T47D (cell line): ENCODE results near the gene NELFA.

Source experiments
- DNase-seq, 2 experiments: peaks; one replicate each; pipeline versions ENCODE4 v3.0.0 to v3.0.0-alpha.2; 2011 to 2012; ENCODE audit warnings: low read depth in 1 of 2, low spot score in 1 of 2
- JUND ChIP-seq: IDR thresholded peaks from 2 replicates; pipeline ENCODE4 v1.6.1; 2012; ENCODE audit warnings: low read depth
- in situ Hi-C: cut with HindIII; loops from 2 replicates; pipeline ENCODE4 v1.10.0; 2016; ENCODE audit warnings: low sequenced_read_pairs, low pct_unique_long_range_greater_than_20kb

NELFA gene

DNA sequence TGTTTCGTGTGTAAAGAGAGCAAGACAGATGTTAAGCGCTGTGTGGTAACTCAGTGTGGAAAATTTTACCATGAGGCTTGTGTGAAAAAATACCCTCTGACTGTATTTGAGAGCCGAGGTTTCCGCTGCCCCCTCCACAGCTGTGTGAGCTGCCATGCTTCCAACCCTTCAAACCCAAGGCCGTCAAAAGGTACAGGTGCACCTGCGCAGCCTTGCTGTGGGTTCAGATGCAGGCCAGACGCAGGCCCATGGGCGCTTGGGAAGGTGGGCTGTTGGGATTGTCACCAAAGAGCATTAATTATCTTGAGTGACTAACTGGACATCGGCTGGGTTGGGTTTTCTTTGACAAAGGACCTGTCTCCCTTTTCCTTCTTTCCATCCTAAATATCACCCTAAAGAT lies 55.4 kb downstream of the NELFA start:
- no peak for TF ChIP-seq JUND
- in situ Hi-C loops: no loop called here
- no peak for DNase-seq

DNA sequence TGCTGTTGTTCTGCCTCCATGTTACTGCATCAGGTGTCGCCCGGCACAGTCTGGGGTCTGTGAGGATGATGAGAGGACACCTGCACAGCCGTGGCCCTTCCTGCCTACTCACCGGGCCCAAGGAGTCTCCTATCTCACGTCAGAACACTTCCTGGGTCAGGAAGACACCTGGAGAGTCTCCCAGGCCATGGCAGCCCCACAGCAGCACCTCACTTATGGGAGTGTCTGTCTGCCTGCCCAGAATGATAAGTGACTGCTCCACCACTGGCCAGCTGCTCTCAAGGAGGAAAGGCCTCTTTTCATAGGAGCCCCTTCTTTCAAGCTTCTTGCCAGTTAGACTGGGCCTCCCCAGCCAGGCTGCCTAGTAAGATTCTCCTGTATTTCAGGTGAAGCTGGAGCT lies 56.1 kb downstream of the NELFA start:
- no peak for DNase-seq
- in situ Hi-C loops: no loop called here
- TF ChIP-seq JUND: no peak

DNA sequence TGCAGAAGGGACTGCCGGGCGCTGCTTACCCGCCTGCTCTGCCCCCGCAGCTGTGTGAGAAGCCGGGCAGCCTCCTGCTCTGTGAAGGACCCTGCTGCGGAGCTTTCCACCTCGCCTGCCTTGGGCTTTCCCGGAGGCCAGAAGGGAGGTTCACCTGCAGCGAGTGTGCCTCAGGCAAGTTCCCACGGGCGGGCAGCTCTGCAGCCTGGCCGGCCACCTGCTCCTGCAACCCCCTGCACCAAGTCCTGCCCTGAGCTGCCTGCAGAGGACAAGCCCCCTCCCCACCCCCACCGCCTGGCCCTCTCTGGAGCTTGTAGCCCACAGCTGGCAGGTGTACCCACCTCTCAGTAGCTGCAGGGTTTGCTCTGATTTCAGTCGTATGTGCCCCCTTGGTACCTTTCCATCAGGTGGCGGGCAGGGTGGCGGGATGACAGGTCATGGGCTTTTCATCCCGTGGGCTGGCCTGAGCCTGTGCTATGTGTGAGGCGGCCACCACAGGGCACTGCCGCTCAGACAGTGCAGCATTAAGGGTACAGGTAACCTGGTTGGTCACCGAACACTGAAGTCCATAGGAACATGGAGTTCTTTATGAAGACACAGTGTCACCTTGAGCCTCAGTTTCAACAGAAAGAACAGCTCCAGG lies 56.6 kb downstream of the NELFA start:
- TF ChIP-seq JUND: no peak

DNA sequence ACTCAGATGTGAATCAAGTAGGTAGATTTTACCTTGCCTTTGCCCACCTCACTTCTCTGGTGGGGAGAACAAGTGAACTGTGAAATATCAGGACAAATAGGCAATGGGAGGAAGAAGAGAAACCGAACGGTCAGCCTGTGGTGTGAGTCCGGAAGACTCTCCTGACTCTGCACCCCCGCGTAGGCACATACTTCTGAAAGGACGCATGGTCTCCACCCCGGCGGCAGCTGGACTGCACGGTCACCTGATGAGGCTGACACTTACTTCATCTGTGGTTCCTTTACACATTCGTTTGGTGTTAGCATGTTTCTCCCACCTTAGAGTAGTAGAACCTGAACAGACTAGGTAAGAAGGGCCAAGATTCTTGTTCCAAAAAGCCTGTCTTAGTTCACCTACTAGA lies 58.4 kb downstream of the NELFA start:
- in situ Hi-C loops: no loop called here
- no peak for DNase-seq
- TF ChIP-seq JUND: no peak

More for the DNA sequence above, 56.6 kb downstream of the NELFA start:
- in situ Hi-C loops: no loop called here
- DNase-seq: no peak

DNA sequence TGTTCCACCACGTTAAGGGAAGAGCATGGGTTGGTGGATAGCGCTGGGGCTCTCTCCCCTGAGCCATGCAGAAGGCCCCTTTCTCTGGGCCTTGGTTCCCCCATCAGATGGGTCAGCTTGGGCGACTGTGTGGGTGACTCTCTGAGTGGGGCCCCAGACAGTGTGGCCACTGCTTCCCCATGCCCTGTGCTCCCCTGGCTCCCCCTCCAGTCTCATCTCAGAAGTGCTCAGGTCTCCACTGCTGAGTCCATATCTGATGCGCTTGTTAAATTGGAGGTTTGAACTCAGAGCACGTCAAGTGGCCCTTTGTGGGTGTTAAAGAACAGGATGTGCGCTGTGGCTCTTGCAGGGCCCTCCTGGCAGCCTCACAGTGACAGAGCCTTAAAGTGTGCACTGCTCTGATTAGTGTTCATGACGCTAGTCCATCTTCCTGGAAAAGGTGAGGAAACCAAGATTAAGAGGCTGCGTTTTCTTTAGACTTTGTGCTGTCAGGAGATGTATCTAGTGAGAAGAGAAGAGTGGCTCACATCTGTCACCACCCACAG lies 59.8 kb downstream of the NELFA start:
- no peak for TF ChIP-seq JUND
- DNase-seq: no peak
- in situ Hi-C loops: no loop called here

DNA sequence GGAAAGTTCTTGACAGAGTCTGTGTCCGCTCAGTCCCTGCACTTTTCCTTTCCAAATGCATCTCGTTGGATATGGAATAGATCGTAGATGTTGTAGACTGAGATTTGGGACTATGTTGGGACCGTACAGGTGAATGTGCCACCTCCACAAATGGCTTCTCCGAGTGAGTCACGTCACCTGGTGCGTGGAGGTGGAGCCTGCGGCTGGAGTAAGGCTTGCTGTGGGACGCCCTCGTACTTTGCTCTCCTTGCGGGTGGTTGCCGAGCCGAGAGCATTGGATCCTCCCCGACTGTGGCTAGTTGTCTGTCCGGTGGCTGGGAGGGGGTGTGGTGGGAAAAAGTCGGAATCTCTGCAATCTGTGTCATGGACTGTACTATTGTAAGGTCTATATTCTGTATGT lies 60.5 kb downstream of the NELFA start:
- in situ Hi-C loops: no loop called here
- no peak for TF ChIP-seq JUND

DNA sequence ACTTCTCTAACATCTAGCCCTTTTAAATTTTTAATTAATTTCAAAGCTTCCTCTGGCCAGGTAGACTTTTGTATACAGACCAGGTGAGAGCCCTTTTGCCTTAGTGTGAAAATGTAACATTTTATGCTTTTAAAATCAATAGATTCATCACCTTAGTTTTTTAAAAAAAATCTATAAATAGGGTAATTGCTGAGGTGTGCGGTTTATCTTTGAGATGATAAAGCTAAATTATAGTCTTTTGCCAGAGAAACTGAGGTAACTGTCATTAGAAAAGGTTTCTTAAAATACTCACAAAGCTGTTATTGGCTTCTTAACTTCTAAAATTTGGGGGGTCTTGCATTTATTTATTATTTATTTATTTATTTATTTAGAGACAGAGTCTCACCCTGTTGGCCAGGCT lies 62.9 kb downstream of the NELFA start:
- in situ Hi-C loops: no loop called here
- TF ChIP-seq JUND: no peak

More for the DNA sequence above, 60.5 kb downstream of the NELFA start:
- DNase-seq: no peak

DNA sequence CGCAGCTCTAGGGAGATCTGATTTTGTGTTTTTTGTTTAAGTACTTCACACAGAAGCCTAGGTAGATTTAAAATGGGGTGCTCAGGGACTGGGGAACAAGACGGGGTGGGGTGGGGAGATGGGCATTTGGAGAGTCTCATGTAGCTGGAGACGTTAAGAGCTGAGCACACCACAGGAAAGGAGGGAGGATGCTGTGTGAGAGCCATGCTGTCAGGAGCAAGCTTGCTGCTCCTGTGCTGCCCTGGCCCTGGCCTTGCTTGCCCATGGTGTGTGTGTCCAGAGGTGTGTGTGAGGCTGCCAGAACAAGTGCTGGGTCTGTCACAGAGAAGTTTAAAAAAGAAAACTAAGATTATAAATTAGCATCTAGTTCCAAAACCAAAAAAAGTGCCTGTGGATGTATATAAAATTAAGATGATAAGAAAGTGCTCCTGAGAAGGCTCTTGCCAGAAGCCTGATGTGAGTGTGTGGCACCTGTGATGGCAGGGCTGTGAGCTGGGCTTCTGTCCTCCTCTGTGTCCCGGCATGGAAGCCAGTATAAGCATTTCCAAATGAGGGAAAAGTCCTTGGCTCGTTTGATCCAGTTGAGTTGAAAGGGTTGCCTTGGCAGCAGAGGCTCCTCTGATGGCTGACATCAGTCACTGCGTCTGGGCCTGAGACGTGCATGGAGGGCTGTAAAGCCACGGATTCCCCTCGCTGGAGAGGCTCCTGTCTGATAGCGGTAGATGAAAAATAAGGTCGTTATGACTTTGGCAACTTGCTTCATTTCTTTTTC lies 63.5 kb downstream of the NELFA start:
- no peak for DNase-seq
- TF ChIP-seq JUND: no peak
- in situ Hi-C loops: no loop called here

More for the DNA sequence above, 62.9 kb downstream of the NELFA start:
- no peak for DNase-seq

DNA sequence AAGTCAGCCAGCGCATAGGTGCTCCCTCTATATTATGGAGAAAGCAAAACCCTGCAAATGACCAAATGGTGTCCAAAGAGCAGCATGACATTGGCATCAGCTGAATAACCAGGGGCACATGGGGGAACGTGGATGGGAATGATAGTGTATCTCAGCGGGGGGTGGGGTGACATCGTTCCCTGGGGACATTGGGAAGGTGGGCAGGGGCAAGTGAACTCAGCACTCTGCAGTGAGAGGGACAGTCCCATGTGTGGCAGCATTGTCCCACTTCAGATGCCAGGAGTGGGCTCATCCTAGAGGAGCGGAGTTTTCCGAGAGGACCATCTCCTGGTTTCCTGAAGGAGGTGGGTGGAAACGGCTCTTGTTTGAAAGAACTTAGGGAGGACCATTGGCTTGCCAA lies 64.8 kb downstream of the NELFA start:
- no peak for DNase-seq
- in situ Hi-C loops: no loop called here
- TF ChIP-seq JUND: no peak

DNA sequence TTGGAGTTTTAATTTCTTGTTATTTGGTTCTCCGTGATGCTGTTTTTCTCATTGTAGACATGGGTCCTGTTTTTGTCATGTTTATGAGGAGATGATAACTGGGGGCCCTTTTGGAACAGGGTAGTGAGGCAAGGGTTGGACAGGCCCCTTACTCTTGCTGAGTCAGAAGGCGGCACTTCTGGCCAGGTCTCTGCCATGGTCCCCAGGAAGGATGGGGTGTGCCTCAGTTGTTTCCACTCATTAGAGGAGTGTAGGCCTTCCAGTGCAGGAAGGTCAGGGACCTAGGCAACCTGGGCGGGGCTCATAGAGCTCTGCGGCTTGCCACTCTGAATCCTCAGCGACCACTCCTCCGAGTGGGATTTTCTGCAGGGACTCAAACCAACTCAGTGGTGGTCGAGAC lies 68.2 kb downstream of the NELFA start:
- no peak for DNase-seq
- TF ChIP-seq JUND: no peak
- in situ Hi-C loops: no loop called here

DNA sequence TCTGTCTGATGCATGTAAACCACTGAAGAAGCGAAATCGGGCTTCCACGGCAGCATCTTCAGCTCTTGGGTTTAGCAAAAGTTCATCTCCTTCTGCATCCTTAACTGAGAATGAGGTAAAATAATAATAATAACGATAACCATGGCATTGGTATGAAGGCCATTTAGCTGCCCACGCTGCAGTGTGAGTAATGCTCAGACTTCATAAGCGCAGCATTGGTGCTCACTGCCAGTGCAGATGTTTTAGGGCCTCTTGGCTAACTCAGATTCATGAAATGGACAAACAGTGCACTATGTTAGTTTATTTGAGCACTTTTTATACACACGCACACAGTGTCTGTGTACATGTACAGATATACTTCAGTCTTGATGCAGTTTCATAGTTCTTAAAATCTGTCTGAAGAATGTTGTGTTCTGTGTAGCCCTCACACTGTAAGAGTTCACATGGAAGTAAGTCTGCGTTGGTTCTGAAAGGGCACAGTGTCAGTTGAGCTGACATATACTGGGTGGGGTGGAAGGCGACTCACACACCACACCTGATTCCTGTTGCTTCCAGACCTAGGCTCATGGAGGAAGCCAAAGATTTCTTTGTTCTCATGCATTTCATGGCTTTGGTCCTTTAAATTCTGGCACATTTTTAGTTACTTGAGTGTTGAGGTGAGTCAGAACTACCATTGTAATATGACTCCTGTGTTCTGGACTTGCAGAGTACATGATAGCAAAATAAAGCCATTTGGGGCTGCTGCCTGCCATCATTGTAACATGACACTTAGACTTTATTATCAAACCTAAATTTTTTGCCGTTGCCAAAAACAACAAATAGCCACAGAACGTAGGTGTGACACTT lies 68.9 kb downstream of the NELFA start:
- TF ChIP-seq JUND: no peak
- DNase-seq: no peak
- in situ Hi-C loops: no loop called here

DNA sequence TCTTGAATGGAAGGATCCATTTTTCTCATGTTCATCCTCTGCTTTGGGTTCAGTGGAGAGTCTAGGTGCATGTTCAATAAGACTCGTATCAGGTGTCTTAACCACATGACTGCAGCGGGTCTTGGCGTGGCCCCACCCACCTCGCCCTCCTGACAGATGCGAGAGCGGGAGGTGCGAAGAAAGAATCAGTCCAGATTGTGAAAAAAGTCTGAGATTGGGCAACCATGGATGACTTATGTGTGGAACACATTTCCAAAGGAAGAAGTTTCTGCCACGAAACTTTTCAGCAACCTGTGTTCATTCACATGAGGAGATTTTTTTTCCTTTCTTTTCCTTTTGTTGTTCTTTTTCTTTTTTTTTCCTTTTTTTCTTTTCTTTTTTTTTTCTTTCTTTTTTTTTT lies 70.7 kb downstream of the NELFA start:
- TF ChIP-seq JUND: no peak

More for the DNA sequence above, 70.7 kb downstream of the NELFA start:
- in situ Hi-C loops: no loop called here
- DNase-seq: no peak
